Left renal cortex interstitium (tissue), 4 donors: Measurements from ENCODE around the gene GAS7. TPM values are rescaled to one million over a fixed set of nuclear protein-coding genes. Genes with fewer than 3 reads are reported as not detected.

Experiments
- DNase-seq, 4 donors: peaks; one replicate each; pipeline ENCODE4 v3.0.0-alpha.2; 2013; ENCODE audit warnings: low read depth in 4 of 4, low spot score in 2 of 4, missing footprints in 1 of 4
- polyA plus RNA-seq, 4 donors: library from polyadenylated mRNA; unstranded; fragments of 120-200 nt; gene quantifications; one replicate each; pipeline ENCODE4 v1.2.1, GENCODE V29; 2013; ENCODE audit not compliant: insufficient read length in 4 of 4

The GAS7 gene
- polyA plus RNA-seq, 4 donors = 14.0 to 18.4 (median 17.4) TPM

DNA sequence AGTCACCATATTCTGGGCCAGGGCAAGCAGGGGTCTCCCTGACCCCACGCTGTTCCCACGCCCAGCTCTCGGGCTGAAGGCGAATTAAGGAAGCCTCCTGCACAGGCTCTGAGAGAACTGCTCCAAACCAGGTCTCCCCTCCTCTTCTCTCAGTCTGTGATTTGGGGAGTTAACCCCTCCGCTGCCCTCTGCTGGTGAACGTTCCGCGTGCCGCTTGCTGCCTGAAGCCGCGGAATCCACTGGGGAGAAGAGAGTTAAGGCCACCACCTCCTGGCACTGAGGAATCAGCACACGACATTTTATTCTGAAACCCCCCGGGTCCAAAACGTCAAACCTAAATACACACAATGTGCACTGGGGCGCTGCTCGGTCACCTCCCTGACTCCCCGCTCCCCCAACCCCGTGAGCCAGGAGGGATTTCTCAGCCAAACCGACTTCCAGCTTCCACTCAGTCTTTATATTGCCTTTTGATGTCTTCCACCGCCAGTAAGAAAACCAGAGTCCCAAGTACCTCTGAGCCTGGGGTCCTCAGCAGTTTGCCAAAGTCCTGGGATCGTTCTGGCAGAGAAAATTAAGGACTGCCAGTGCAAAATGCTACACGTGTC lies 238.9 kb downstream of the GAS7 start:
- peak in 1 of 4 donors; percentile 54 for DNase-seq

DNA sequence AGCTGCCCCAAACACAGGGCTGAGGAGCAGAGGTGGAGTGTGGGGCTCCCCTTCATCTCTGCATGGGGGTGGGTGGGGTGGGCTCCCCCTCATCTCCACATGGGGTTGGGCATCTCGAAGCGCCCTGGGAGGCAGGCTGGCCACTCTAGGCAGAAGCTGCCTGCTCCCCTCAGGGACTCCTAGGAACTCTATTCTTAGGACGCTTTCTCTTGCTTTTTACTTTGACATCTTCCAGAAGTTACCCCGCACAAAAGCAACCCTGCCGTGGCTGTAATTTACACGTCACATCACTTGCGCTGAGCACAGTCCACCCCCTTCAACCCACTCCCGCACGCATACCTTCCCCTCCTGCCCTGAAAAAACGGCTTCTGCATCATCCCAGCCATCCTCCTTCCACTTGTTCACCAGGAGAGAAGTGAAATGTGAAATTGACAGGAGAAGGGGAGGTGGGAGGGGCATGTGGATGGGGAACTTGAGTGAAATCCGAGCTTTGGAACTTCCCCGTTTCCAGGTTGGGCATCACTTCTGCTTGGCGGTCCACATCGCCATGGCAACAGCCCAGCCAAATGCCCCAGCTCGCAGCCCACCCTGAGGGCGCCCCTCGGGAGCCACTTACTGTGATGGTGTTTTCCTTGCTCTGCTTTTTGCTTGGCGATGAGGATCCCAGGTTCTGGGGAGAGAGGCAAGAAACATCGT lies 239.7 kb downstream of the GAS7 start:
- DNase-seq = no peak

DNA sequence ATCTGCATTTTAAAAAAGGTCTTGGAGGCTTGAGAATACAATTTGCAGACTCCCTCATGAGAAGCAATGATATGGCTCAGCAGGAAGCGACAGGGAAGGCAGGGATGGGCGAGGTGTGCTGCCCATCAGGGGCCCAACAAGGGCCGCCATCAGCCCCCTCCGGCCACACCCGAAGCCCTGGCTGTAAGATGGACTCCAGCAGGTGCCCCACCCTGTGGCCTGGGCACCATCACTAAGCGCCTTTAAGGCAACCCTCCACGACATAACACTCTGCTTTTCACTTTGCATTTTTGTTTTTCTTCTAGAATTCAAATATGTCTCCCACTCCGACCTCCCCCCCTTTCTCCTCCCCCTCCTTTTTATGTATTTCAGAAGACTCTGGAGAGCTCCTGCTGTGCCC lies 241.2 kb downstream of the GAS7 start:
- no peak for DNase-seq

DNA sequence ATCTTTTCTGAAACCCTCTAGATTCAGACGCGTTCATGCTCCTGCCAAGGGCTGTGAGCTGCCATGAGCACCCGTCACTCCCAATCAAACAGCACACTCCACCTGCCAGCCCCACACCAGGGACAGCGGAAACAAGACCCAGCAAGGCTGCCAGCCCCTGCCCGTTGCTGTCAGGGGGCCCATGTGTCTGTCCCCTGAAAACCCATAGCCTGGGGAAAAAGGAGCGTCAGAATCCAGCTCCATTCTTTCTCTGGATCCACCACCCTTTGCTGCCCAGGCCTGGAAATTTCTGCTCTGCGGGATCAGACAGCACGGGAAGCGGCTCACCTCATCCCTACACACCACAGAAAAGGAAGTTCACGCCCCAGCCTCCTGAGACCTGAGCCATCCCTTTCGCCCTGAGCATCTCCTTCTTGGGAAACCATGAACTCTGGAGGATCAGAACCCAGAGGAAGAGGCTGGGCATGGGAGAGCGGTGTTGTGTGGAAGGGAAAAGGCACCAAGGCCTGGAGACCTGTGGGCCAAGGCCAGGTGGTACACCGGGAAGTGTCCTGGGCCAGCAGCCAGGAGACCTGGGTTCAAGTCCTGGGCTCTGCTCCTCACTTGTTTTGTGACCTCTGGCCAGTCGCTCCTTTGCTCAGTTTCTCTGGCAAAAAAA lies 241.8 kb downstream of the GAS7 start:
- DNase-seq = no peak

DNA sequence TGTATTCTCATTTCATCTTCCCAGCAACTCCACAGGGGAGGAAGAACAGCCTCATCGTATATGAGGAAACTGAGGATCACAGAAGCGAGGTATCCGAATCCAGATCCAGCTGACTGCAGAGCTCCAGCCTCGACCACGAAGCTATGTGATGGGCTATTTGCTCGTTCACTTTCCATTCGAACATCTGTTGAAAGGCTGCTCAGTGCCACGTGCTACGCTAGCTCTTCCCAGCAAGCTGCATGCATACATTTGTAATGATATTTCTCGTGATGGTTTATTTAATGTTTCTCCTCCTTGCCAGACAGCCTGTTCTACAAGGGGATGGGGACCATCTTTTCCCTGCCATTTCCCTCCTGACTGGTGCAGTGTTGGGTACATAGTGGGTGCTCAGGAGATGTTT lies 244.9 kb downstream of the GAS7 start:
- DNase-seq = no peak

DNA sequence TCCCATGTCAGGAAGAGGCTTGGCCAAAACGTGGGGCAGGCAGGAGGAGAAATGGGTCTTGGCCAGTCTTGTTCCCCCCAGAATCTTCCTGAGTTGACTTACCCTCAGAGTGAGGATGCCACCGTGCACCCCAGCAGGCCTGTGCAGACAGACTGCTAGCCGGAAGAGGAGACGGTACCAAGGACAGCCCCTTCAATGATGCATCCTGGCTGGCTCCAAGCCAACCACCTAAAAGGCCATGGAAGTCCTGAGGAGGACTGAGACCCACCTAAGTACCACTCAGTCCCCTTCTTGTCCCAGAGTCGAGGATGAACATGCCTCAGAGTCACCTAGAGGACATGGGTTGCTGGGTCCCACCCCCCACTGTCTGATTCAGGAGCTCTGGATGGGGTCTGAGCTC lies 246.6 kb downstream of the GAS7 start:
- no peak for DNase-seq

DNA sequence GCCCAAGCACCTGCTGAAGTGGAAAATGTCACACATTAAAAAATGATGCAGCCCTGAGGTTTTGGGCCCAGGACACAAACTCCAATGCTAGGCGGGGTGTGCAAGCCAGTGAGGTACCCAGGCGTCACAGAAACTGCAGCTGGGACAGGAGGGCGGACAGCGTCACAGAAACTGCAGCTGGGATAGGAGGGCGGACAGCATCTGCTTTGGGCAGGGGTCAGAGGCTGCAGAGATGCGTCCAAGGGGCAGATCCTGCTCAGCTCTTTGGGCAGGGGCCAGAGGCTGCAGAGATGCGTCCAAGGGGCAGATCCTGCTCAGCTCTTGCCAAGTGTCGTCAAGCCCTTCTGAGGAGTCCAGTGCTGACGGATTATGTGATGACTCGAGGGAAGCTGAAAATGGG lies 249.5 kb downstream of the GAS7 start:
- DNase-seq = no peak

DNA sequence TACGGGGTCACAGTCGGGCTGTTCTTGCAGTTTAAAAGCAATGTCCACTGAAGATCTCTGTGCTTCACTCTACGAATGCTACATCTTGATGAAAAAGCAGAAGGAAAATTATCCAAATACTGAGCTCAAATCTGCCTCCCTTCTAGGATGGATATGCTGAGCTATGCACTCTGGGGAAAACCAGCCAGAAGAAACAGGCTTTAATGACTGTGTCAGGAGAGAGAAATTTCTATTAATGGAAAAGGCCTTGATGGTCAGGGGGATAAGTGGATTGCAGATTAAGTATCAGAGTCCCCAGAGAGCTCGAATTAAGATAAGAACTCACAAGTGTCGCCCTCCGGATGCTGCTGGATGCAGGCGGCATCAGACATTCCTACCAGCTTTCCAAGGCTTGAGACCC lies 253.7 kb downstream of the GAS7 start:
- no peak for DNase-seq

DNA sequence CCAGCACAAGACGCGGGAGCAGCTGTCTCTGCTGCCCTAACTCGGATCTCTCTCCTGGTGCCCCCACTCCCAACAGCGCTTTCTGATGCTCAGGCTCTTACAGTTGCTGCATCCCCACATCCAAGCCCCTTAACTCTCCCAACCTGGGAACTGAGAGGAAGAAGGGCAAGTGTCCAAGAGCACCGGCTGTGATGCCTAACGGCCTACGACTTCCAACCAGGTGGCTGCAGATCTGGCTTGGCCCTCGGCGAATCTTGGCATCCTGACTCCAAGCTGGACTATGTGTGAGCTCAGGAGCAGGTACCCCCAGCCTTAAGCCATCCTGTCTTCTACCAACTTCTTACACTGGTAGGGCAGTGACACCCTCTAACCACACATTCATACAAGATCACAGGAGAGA lies 255.1 kb downstream of the GAS7 start:
- DNase-seq = no peak

DNA sequence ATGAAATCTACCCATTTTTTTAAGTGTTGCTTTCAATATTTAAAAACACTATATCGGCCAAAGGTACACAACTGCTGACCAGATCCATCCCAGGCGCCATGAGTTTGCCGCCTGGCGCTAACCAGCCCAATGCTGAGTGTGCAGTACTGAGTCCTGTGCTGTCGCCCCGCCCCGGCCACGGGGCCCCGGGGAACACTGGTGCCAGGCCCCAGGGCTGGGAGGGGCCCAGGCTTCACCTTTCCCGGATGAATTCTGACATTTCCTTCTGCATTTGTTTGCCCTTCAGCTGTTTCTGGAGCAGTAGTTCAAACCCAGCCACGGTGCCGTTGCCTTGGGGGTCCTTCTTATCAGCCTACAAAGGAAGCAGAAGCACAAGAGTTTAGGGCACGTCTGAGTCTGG lies 255.5 kb downstream of the GAS7 start:
- no peak for DNase-seq

DNA sequence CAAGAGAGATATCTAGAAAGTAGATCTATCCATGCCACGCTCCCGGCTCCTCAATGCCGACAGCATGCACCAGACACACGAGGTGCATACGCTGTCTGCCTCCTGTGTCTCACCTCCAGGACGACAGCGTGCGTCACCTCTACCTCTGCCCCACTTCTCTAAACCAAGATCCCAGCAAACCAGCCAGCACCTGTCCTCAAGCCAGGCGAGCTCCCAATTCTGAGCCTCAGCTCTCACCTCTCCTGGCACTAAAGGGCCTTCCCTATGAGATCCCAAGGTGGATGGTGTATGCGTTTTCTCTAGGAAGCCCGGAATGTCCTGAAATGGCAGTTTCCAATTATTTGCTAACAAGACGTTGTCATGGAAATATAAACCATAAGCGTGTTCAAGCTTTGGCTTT lies 257.1 kb downstream of the GAS7 start:
- no peak for DNase-seq

DNA sequence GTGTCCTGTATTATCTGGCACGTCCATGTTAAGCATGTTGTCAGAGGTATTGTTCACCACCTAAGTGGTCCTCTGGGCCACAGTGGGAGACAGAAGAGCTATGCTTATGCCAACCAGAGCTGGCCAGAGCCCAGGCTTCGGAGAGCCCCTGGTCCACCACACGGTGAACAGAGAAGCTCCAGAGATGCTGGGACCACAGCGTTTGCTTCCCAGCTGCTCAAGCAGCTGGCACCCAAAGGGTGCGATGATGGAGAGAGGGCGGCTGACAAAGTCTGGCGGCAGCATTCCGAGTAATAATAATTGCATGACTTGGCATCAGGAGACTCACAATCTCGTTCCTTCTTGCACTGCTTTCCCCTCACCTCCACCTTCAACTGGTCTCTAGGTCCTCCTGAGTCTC lies 257.6 kb downstream of the GAS7 start:
- DNase-seq = no peak

DNA sequence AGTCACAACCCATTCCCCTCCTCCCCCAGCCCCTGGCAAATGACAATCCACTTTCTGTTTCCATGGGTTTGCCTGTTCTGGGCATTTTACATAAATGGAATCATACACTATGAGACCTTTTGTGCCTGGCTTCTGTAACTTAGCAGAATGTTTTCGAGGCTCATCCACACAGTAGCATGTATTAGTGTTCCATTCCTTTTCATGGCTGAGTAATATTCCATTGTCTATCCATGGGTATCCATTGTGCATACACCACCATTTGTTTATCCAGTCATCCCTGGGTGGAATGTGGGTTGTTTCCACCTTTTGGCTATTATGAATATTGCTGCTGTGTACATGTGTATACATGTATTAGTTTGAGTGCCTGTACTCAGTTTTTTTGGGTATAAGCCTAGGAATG lies 259.6 kb downstream of the GAS7 start:
- DNase-seq = no peak

DNA sequence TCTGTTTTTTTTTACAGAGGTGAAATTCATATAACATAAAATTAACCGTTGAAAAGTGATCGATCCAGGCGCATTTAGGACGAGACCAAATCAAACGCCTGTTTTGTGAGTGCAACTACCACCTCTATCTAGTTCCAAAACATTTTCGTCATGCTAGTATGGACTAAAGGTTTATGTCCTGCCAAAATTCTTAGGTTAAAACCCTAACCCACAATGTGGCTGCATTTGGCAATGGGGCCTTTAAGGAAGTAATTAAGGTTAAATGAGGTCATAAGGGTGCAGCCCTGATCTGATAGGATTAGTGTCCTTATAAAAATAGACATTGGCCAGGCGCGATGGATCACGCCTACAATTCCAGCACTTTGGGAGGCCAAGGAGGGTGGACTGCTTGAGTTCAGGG lies 260.5 kb downstream of the GAS7 start:
- no peak for DNase-seq

DNA sequence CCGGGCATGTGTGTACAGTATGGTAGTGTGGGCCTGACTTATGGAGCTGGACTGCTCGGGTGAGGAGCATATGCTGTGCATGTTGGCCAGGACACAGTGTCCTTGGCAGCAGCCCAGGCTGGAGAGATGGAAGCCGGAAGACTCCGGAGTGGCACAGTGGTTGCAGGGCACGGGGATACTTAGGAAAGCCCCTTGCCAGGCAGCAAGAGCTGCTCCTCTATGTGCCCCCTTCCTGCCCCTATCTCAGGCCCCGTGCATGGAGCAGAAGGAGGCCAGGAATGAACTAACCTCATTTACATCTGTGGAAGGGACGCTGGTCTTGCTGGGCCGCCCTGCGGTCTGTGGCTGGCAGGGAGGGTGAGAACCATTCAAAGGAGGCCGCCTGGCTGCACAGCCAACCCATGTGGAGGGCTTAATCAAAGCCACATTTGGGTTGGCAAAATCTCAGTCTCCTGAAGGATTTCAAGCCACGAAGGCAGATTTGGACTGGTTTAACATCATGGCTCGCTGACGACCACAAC lies 261.1 kb downstream of the GAS7 start:
- DNase-seq = no peak

DNA sequence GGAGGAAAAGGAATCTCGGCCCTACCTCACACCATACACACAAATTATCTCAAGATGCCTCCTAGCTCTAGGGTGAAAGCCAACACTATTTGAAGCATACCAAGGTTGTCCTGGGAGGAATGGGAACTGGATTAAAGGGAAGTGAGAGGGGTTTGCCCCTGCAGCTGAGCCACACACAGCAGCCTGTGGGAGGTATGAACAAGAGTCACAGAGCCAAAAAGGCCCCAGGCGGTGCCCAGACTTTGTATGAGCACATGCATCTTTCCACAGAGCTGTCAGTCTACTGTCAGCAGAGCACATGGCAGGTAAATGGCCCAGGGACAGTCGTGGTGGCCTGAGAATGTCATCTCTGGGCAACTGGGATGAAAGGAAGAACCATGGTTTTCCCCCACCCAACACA lies 262.3 kb downstream of the GAS7 start:
- DNase-seq = no peak

DNA sequence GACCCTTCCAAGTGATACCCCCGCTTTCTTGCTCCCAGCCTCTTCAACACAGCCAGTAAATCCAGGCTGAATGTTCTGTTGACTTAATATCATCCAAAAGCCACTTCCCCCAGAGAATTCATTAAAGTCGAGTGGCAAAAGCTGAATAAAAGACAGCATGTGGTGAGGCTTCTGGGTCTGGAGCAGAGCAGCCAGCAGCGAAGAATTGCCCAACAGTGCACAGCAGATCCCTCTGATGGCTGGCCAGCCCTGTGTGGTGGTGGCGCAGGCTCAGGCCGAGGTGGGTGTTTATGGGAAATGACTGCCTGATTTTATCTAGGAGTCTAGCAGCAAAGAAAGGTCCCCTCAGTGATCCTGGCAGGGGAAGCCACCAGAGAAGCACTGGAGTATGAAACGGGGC lies 263.0 kb downstream of the GAS7 start:
- no peak for DNase-seq

DNA sequence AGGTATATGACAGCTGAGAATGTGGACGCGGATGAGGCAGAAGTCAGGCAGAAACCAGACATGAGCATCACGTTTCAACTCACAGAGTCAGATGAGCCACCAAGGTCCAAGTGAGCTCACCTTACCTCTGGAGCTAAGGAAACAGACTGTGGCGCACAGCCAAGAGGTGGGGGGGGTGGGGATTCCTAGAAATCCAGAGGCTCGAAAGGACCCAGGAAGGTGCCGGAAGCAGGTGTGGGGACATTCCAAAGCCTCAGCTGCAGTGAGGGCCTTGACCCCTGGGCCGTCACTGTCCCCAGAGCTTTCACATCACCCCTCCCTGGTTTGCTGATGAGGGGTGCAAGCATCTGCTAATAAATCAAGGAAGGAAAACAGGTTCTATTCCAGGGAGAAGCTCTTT lies 264.1 kb downstream of the GAS7 start:
- DNase-seq = no peak

DNA sequence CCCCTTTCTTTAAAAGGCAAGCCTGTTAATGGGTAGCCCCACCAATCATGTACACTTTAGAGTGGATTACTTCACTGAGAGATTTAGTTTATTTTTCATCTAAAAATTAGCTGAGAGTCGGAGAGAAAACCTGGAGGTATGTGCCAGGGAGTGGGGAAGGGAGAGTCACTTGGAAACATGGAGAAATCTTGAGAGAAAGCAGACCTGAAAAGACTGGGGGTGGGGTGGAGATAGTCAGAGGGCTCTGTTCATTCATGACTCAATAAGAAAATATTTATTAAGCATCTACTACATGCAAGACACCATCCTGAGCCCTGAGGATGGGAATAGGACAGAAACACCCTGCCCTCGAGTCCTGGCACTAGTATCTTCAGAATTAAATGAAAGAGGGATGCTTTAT lies 265.9 kb downstream of the GAS7 start:
- no peak for DNase-seq

DNA sequence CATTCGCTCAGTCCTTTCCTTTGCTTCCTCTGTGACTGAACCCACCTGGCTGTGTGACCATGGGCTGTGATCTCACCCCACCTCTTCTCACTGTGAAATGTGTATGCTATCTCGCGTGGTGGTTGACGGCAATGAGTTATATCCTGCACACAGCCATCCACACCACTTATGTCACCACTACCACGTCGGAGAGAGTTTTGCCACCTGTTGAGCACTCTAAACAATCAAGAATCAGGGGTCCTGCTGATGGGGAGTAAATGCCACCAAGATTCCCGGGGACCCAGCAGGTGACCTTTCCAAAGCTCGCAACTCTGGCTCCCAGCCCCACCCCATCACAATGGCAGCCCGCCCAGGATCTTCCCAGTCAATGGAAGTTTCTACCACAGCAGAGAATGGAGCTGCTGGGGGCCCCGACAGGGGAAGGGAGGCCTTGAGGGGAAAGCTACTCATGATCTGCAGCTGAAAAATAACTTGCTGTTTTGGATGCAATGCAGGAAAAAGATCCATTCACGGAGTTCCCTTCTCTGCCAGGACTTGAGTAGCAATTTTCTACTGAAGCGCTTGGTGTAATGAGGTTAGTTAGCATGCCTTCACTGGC lies 267.2 kb downstream of the GAS7 start:
- no peak for DNase-seq

DNA sequence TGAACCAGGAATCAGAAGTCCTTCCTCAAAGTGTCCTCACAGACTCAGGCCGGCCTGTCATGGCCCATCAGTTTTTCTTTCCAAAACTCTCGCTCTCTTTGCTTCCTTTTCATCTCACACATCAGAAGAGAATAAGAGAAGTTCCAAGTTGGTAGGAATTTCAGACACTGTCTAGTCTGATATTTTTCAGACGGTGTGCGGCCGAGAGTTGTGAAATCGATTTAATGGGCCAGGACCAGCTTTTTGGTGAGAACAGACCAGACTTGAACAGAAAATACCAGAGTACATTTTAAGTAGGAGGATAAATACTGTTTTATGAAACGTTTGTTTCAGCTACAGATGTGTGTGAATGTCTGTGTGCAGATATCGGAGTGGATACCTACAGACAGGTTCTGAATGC lies 268.5 kb downstream of the GAS7 start:
- DNase-seq = no peak
